ENCODE measurements around the gene PARD3B. TPM values are rescaled to one million over a fixed set of nuclear protein-coding genes. Genes with fewer than 3 reads are reported as not detected.

PARD3B gene
- total and polyA plus RNA-seq, 2 experiments from 2014 or later: 3.5 to 4.4 TPM

- no peaks in the 10 kb centered on the region for H3K79me2 ChIP-seq (replicated peaks; ENCODE audit: insufficient read depth)
- Mint-ChIP-seq H3K9me3 (no peaks in the 10 kb centered on the region), H3K27me3 (ENCODE audit: insufficient read depth, low read depth, poor library complexity) (no peaks in the 10 kb centered on the region), H3K4me1 (peaks cover 2% of the 10 kb centered on the region; the same call in 2 of the 3 replicates), H3K4me3 (no peak overlapping the region), H3K36me3 (ENCODE audit: low read depth) (no peaks in the 10 kb centered on the region), H3K27ac (no peak overlapping the region)
- no peak overlapping the region for H3K4me2 ChIP-seq
- ATAC-seq (no peak), DNase-seq (ENCODE audit: low spot score) (no peak)
- no peaks in the 10 kb centered on the region for H3K36me3 ChIP-seq (ENCODE audit: insufficient read depth)
- no peak for TF ChIP-seq NANOG (IDR thresholded peaks at IDR 0.05; ENCODE audit: borderline replicate concordance)
- TF ChIP-seq EZH2 (IDR thresholded peaks at IDR 0.05; ENCODE audit: low read depth, unreplicated experiment): no peak
- TF ChIP-seq POLR2AphosphoS5 (IDR thresholded peaks at IDR 0.05; ENCODE audit: low read depth): no peak
- TF ChIP-seq REST (IDR thresholded peaks at IDR 0.05; ENCODE audit: unreplicated experiment): no peak
- no peak for TF ChIP-seq STAT1 (IDR thresholded peaks at IDR 0.05; ENCODE audit: unreplicated experiment)
- TF ChIP-seq ETS1 (IDR thresholded peaks at IDR 0.05): no peak
- TF ChIP-seq ZNF462 (CRISPR knock-in tag; IDR thresholded peaks at IDR 0.05): no peak
- no peak for TF ChIP-seq EZH2phosphoT487 (IDR thresholded peaks at IDR 0.05; ENCODE audit: unreplicated experiment)
- no peak for TF ChIP-seq ZNF114 (CRISPR knock-in tag; IDR thresholded peaks at IDR 0.05)
- TF ChIP-seq JUNB (IDR thresholded peaks at IDR 0.05; ENCODE audit: unreplicated experiment): no peak
- no peak for TF ChIP-seq ZNF331 (CRISPR knock-in tag; IDR thresholded peaks at IDR 0.05; ENCODE audit: low read depth)
- no peak for TF ChIP-seq CREB1 (CRISPR knock-in tag; IDR thresholded peaks at IDR 0.05; ENCODE audit: low read depth)
- TF ChIP-seq CTCF (conservative IDR thresholded peaks at IDR 0.05; ENCODE audit: low read depth in 2 of 2): no peak
- H2AFZ ChIP-seq: no peak overlapping the region
- no peaks in the 10 kb centered on the region for H3K27me3 ChIP-seq (ENCODE audit: insufficient read depth)
- no peaks in the 10 kb centered on the region for H4K20me1 ChIP-seq (replicated peaks; ENCODE audit: insufficient read depth)
- H3K27ac ChIP-seq (ENCODE audit: low read depth): no peak overlapping the region
- no peak overlapping the region for H3K4me3 ChIP-seq
- no peaks in the 10 kb centered on the region for H3K9me2 ChIP-seq (ENCODE audit: insufficient read depth)
- H3K4me1 ChIP-seq (ENCODE audit: insufficient read depth): no peaks in the 10 kb centered on the region
- H3F3A ChIP-seq (replicated peaks; ENCODE audit: low read depth): no peaks in the 10 kb centered on the region
Measured at GRCh38 chr2:205032093-205032551, 486.8 kb downstream of the PARD3B start.
